GF-D8 (cell line): ENCODE results near the gene CXCL5.
"Not testable (repeated sequence)": the region's sequence is repeated elsewhere in the genome, so short reads cannot be mapped to it uniquely, and the experiment has no call there.

ENCODE experiments used
- DNase-seq: peaks from one replicate; lab custom pipeline; 2025; lab: John Stamatoyannopoulos, UW

CXCL5 gene

DNA sequence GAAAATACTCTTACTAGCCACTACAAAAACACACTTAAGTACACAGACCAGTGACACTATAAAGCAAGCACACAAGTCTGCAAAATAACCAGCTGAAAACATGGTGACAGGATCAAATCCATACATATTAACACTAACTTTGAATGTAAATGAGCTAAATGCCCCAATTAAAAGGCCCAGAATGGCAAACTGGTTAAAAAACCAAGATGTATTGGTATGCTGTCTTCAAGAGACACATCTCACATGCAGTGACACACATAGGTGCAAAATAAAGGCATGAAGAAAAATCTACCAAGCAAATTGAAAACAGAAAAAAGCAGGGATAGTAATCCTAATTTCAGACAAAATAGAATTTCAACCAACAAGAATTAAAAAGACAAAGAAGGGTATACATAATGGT lies 27.5 kb downstream of the CXCL5 start:
- DNase-seq: no peak

DNA sequence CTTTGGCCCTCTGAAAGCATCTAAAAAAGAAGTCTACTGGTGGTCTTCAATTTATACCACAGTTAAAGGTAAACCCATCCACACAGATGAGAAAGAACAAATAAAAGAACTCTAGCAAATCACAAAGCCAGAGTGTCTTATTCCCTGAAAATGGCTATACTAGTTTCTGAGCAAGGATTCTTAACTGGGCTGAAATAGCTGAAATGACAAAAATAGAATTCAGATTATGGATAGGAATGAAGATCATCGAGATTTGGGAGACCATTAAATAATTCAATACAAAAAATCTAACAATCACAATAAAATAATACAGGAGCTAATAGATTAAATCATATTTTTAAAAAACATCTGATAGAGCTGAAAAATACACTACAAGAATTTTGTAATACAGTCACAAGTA lies 28.5 kb downstream of the CXCL5 start:
- DNase-seq: no peak

DNA sequence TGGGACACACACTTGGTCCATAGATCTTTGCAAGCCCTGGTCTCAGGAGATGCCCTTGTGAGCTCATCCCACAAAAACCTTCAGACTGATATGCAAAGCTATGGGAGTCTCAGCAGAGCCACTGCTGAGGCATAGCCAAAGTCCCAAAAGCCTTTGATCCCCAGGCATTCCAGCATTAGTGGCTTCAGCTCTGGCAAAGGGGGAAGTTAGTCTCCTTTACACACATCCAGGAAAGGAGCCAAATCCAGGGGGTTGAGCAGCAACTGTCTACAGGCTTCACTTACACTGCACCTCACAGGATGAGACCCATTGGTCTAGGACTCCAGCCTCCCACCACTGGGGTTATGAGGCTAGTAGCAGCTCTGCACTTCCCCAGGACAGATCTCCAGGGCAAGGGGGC lies 30.6 kb downstream of the CXCL5 start:
- no peak for DNase-seq

DNA sequence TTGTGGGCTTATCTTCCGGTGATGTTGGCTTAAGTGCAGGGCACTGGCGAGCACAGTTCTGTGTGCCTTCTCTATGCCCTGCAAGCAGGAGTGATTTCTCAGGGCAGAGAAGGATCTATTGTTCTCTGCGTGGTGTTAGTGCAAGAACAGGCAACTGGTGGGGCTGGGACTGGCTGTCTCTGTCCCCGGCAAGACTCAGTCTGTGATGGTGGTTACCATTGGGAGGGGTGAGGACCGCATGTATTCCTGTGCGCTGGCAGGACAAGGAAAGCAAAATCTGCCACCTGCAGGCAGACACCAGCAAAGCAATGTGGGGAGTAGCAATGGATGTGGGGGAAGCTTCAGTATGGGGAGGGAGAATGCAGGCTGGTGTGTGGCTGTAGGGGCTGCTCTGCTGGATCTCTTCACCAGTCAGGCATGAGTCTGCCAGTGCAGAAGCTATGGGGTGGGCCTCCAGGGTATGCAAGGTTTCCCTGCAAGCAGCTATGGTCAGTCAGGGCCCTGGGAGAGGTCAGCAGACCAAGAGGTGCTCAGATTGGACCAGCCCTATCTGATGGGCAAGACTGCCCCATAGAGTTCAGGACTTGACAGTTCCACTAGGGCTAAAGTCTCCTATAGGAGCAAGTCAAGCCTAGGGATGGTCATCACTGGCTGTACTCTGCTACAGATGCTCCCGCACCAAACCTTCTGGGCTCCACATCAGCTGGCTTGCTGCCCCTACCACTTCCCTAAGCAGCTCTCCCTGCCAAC lies 33.4 kb downstream of the CXCL5 start:
- no peak for DNase-seq

DNA sequence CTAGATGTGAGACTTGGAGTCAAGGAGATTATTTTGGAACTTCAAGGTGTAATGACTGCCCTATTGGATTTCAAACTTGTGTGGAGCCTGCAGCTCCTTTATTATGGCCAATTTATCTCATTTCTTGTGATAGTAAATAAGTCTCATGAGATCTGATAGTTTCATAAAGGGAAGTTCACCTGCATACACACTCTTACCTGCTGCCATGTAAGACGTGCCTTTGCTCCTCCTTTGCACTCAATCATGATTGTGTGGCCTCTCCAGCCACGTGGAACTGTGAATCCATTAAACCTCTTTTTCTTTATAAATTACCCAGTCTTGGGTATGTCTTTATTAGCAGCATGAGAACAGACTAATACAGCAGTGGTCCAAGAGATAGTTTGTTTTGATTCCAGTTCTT lies 35.8 kb downstream of the CXCL5 start:
- DNase-seq: no peak

DNA sequence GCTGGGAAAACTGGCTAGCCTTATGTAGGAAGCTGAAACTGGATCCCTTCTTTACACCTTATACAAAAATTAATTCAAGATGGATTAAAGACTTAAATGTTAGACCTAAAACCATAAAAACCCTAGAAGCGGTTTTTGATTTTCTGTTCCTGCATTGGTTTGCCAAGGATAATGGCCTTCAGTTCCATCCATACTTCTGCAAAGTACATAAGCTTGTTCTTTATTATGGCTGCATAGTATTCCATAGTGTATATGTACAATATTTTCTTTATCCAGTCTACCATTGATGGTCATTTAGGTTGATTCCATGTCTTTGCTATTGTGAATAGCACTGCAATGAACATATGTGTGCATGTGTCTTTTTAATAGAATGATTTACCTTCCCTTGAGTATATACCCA lies 39.4 kb downstream of the CXCL5 start:
- not testable (repeated sequence) for DNase-seq

DNA sequence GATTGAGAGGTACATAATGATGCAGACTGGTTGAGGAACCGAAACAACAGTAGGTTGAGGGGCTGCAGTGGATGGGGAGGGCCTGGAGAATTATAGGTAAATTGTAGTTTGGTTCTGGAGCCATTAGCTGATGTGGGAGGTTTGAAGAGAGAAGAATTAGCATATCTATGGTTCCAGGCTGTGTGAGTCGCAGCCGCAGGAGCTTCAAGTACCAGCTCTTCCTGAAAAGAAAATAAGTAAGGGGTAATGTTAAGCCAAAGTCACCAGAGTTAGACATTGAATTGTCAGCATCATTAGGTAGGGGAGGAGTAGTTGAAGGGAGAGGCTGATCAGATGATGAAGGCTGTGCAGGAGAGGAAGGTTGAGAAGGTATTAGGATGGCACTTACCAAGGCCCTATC lies 46.1 kb downstream of the CXCL5 start:
- DNase-seq: no peak

DNA sequence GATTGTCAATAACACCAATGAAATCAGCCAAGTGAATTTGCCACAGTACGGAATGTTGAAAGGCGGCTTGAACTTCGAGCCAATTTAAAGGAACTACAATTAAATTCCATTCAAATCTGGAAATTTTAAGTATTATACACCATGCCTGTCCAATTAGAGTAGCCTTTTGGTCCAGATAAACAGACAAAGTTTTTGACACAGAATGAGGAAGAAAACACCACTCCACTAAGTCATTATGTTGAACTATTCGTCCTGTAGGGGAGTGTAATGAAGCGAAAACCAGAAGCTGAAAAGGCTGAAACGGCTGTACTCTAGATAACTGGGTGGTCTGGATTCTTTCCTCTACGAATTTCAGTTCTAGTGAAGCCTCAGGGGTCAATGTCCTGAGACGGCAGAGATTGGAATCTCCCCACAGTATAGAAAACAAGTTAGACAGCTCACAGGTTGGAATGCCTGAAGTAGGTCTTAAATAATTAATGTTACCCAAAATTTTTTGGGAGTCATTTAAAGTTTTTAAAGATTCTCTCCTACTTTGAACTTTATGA lies 48.0 kb downstream of the CXCL5 start:
- DNase-seq: not testable (repeated sequence)

DNA sequence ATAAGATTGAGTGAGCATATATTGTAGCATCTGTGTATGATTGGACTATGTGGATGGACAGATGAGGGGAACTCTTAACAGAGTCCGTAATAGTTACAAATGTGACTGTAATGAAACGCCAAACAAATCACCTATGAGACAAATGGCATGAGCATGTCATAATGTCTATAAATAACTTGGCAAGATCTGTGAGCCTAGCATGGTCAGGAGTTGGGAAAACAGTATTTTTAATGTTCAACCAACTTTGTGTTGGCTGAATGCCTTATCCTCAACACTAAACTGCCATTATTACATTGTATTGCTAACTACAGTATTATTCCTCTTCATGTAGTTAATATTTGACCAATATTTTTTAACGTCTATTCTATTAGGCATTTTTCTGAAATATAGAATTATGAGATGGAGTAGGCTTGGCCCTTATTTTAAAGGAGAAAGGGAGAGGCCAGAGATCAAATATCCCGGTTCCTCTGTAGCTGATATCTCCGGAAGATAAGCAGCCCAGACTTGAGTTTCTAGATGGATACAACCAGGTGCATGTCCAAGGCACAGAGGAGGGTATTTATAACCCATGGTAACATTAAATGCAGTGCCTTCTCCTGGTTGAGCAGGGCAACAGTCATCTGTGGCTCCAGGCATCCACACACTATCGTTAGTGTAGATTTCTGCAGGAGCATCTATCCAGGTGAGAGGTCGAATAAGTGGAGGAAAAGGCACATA lies 49.3 kb downstream of the CXCL5 start:
- DNase-seq: no peak

DNA sequence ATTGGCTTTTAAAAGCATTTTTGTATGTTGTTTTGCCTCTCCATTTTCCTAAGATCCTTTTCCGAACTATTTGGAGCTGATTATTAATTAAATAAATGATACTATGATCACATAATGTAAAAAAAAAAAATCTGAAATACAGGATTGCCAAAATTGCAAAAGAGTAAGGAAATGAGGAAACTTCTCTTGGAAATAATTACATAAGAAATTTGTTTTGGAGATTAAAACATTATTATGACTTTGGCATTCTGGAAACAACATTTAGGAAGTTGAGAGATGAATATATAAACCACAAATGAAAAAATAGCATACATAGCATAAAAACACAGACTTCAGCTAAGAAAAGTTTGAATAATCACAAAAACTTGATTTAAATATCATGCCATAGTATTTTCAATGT lies 50.2 kb downstream of the CXCL5 start:
- no peak for DNase-seq

DNA sequence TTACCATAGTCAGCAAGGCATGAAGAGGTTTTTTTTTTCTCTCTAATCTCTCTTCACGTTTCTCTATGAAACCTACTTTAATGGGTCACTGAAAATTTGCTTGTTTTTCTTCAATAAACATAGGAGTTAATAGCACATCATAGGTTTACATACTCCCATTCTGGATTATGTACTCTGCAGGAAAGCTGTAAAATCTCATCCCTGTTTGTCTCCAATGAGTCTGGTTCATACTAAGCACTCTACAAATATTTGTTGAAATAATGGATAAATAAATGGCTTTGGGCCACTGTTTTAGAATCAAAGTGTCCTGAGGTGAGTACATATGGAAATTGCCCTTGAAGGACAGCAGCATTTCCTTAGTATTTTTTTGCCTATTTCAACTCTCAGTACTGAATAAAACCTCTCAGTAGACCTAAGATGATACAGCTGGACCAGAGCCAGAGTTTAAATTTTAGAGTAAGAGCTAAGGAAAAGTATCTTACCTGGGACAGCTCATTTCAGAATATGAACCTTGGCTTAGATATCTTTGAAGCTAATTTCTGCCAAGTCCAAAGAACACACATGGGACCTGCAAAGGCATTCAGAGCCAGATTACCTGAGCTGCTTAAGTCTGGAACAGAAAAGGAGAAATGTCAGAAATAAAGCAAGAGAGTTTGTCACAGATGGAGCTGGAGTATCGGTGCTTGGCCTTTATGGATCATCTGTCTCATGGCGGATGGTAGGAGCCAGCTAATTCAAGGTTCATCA lies 51.1 kb downstream of the CXCL5 start:
- no peak for DNase-seq

DNA sequence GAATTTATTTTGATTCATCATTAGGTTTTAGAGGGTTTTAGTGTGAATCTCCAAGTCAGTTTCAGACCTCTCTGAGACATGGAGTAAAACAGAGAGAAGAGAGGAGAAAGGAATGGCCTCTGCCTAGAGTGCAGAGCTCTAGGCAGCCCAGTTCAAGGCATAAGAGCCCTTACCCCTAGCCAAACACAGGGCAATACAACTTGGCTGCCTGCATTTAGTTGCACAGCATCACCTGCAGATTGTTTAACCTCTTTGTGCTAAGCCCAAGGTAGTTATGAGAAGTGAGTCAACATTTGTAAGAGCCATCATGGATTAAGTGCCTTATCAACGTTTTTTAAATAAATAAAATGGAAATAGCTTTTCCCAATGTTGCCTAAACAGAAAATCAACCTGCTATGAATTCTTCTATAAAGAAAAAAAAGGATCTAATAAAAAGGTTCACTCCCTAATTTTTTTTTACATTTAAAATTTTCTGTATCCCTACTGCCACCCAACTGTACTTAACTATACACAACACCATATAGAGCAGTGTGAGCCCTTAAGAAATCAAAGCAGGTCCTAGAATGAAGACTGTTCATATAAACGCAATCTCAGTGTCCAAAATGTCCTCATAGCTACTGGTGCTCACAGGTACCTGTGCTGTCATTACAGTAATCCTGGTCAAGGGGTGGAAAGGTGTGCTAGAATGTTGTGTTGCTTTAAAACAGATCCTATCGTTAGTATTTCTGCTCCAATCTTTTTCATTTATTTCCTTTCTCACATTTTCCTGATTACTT lies 52.6 kb downstream of the CXCL5 start:
- DNase-seq: no peak
